GM19239 (cell line): ENCODE results near the gene VPS13A.
A peak's percentile ranks its signal among the peaks of the same experiment; 100 is the strongest.
"Not testable (repeated sequence)": the region's sequence is repeated elsewhere in the genome, so short reads cannot be mapped to it uniquely, and the experiment has no call there.

Experiments
- DNase-seq: peaks from one replicate; pipeline ENCODE4 v3.0.0; 2011; ENCODE audit warnings: low spot score; ENCODE audit not compliant: insufficient read length
- FAIRE-seq: peaks from 2 replicates; lab custom pipeline; 2011; peaks lifted over from hg19 to GRCh38; lab: Jason Lieb, UNC

Gene VPS13A

GRCh38 chr9:77180056-77180455 is 2.7 kb downstream of the VPS13A start:
- FAIRE-seq (no peak), DNase-seq (no peak)

GRCh38 chr9:77183581-77183980 is 6.2 kb downstream of the VPS13A start:
- no peak for DNase-seq
- FAIRE-seq = peak; percentile 31

GRCh38 chr9:77188242-77188641 is 10.9 kb downstream of the VPS13A start:
- no peak for FAIRE-seq
- DNase-seq = no peak

GRCh38 chr9:77194423-77194822 is 17.1 kb downstream of the VPS13A start:
- FAIRE-seq (no peak), DNase-seq (no peak)

GRCh38 chr9:77210116-77210515 is 32.8 kb downstream of the VPS13A start:
- DNase-seq (no peak), FAIRE-seq (no peak)

- DNase-seq (no peak), FAIRE-seq (no peak)
Measured at GRCh38 chr9:77211561-77211960, 34.2 kb downstream of the VPS13A start.

GRCh38 chr9:77212801-77213200 is 35.5 kb downstream of the VPS13A start:
- no peak for DNase-seq
- no peak for FAIRE-seq

GRCh38 chr9:77215874-77216273 is 38.5 kb downstream of the VPS13A start:
- DNase-seq (no peak), FAIRE-seq (no peak)

GRCh38 chr9:77218612-77219011 is 41.3 kb downstream of the VPS13A start:
- DNase-seq (no peak), FAIRE-seq (no peak)

GRCh38 chr9:77221431-77221830 is 44.1 kb downstream of the VPS13A start:
- DNase-seq (no peak), FAIRE-seq (no peak)

- DNase-seq (no peak), FAIRE-seq (no peak)
Measured at GRCh38 chr9:77224746-77225312, 47.5 kb downstream of the VPS13A start.

GRCh38 chr9:77236693-77237092 is 59.4 kb downstream of the VPS13A start:
- no peak for DNase-seq
- no peak for FAIRE-seq

GRCh38 chr9:77237896-77238295 is 60.6 kb downstream of the VPS13A start:
- no peak for DNase-seq
- no peak for FAIRE-seq

- DNase-seq (no peak), FAIRE-seq (no peak)
Measured at GRCh38 chr9:77251050-77251449, 73.7 kb downstream of the VPS13A start.

GRCh38 chr9:77257275-77257674 is 79.9 kb downstream of the VPS13A start:
- DNase-seq (no peak), FAIRE-seq (no peak)

GRCh38 chr9:77261605-77262004 is 84.3 kb downstream of the VPS13A start:
- DNase-seq (no peak), FAIRE-seq (no peak)

- DNase-seq, FAIRE-seq: not testable (repeated sequence)
Measured at GRCh38 chr9:77267762-77268161, 90.4 kb downstream of the VPS13A start.

- DNase-seq (no peak), FAIRE-seq (no peak)
Measured at GRCh38 chr9:77271023-77271690, 93.8 kb downstream of the VPS13A start.

GRCh38 chr9:77276799-77277198 is 99.5 kb downstream of the VPS13A start:
- DNase-seq = no peak
- FAIRE-seq = no peak

- no peak for FAIRE-seq
- no peak for DNase-seq
Measured at GRCh38 chr9:77277719-77278118, 100.4 kb downstream of the VPS13A start.

GRCh38 chr9:77283991-77284390 is 106.7 kb downstream of the VPS13A start:
- DNase-seq = no peak
- FAIRE-seq = no peak

- DNase-seq = no peak
- FAIRE-seq = no peak
Measured at GRCh38 chr9:77284616-77285015, 107.3 kb downstream of the VPS13A start.
